ENCODE results near the gene AQR.

DNA sequence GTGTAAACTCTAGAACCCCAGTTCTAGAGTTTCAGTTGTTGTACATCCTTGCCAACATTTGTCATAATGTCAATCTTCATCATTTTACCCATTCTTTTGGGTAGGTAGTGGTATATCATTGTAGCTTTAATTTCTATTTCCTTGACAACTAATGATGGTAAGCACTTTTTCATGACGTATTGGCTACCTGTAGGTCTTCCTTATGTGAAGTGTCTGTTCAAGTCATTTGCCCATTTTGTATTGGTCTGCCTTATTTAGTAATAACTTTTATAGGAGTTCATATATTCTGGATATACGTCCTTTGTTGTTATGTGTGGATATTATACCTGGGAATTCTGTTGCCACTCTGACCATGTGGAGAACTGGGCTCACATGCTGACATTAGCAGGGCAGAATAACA is 100.4 kb downstream of the AQR start:
- TF ChIP-seq, protein P1, sequence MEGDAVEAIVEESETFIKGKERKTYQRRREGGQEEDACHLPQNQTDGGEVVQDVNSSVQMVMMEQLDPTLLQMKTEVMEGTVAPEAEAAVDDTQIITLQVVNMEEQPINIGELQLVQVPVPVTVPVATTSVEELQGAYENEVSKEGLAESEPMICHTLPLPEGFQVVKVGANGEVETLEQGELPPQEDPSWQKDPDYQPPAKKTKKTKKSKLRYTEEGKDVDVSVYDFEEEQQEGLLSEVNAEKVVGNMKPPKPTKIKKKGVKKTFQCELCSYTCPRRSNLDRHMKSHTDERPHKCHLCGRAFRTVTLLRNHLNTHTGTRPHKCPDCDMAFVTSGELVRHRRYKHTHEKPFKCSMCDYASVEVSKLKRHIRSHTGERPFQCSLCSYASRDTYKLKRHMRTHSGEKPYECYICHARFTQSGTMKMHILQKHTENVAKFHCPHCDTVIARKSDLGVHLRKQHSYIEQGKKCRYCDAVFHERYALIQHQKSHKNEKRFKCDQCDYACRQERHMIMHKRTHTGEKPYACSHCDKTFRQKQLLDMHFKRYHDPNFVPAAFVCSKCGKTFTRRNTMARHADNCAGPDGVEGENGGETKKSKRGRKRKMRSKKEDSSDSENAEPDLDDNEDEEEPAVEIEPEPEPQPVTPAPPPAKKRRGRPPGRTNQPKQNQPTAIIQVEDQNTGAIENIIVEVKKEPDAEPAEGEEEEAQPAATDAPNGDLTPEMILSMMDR (IDR thresholded peaks at IDR 0.05), result no peak
- no peak for TF ChIP-seq POLR2A (IDR thresholded peaks at IDR 0.05)

Measured in heart left ventricle (tissue), 13 donors.